HEK293 (cell line): Measurements from ENCODE around the gene MGST2.

ENCODE experiments used
- CTCF ChIA-PET: fragments of 350-600 bp; formaldehyde crosslinking; extraction: SDS; loops from one replicate; lab custom pipeline; 2021; ENCODE audit warnings: antibody characterized with exemption; lab: Yijun Ruan, JAX
- POLR2A ChIA-PET: fragments of 300-600 bp; formaldehyde crosslinking; extraction: SDS; loops from one replicate; lab custom pipeline; 2020; ENCODE audit warnings: antibody characterized with exemption, inconsistent platforms; lab: Yijun Ruan, JAX
- H3K27ac ChIP-seq: fragments of 200-500 bp; sonication (Bioruptor generic); 2 replicates; pipeline ENCODE4 v1.5.1; 2014; ENCODE audit warnings: low read depth, low read length, control low read depth, inconsistent platforms; ENCODE audit errors: extremely low read depth
- H3K36me3 ChIP-seq, 2 experiments: fragments of 200-500 bp in 1 of 2; sonication (Bioruptor generic) in 1 of 2; 1 replicate in 1 of 2; 2 replicates in 1 of 2; pipeline ENCODE4 v1.5.1; 2014 to 2017; ENCODE audit warnings: inconsistent platforms in 2 of 2, low read length in 2 of 2; ENCODE audit not compliant: control insufficient read depth in 2 of 2, insufficient read depth in 1 of 2
- H3K4me1 ChIP-seq: fragments of 200-500 bp; sonication (Bioruptor generic); 2 replicates; pipeline ENCODE4 v1.5.1; 2014; ENCODE audit warnings: mild to moderate bottlenecking, low read length, inconsistent platforms; ENCODE audit not compliant: control insufficient read depth, insufficient read depth
- H3K4me3 ChIP-seq: 2 replicates; pipeline ENCODE4 v1.5.1; 2011; ENCODE audit warnings: low read depth, mild to moderate bottlenecking, control low read depth, low read length, moderate library complexity
- H3K9me3 ChIP-seq: fragments of 200-500 bp; sonication (Bioruptor generic); 2 replicates; pipeline ENCODE4 v1.5.1; 2014; ENCODE audit warnings: low read depth, low read length, inconsistent platforms; ENCODE audit not compliant: control insufficient read depth, insufficient read depth
- GFI1B ChIP-seq: fragments of 450-650 bp; formaldehyde crosslinking; IDR thresholded peaks from 2 replicates; pipeline ENCODE4 v1.5.1; 2016; ENCODE audit warnings: missing biosample characterization, missing genetic modification characterization
- PRDM1 ChIP-seq: fragments of 450-650 bp; formaldehyde crosslinking; IDR thresholded peaks from 2 replicates; pipeline ENCODE4; 2016; ENCODE audit warnings: missing biosample characterization, missing genetic modification characterization
- RBAK ChIP-seq: fragments of 450-650 bp; formaldehyde crosslinking; IDR thresholded peaks from 2 replicates; pipeline ENCODE4 v1.5.1; 2016; ENCODE audit warnings: missing biosample characterization, missing genetic modification characterization
- SALL2 ChIP-seq: fragments of 450-650 bp; formaldehyde crosslinking; IDR thresholded peaks from 2 replicates; pipeline ENCODE4 v1.5.0; 2017; ENCODE audit warnings: missing biosample characterization, mild to moderate bottlenecking, missing genetic modification characterization, borderline replicate concordance
- SETDB1 ChIP-seq: IDR thresholded peaks from one replicate; pipeline ENCODE4 v1.6.1; 2017; ENCODE audit warnings: mild to moderate bottlenecking, low read length, moderate library complexity, mixed read lengths; ENCODE audit not compliant: insufficient read length
- SP2 ChIP-seq: fragments of 450-650 bp; formaldehyde crosslinking; IDR thresholded peaks from 2 replicates; pipeline ENCODE4 v1.5.1; 2016; ENCODE audit warnings: missing biosample characterization, missing genetic modification characterization
- SP3 ChIP-seq: fragments of 450-650 bp; formaldehyde crosslinking; IDR thresholded peaks from 2 replicates; pipeline ENCODE4 v1.5.1; 2016; ENCODE audit warnings: missing biosample characterization, missing genetic modification characterization
- SP7 ChIP-seq: fragments of 450-650 bp; formaldehyde crosslinking; IDR thresholded peaks from 2 replicates; pipeline ENCODE4 v1.5.1; 2016; ENCODE audit warnings: missing biosample characterization, missing genetic modification characterization
- ZNF121 ChIP-seq: fragments of 450-650 bp; formaldehyde crosslinking; IDR thresholded peaks from 2 replicates; pipeline ENCODE4 v1.5.1; 2016; ENCODE audit warnings: missing biosample characterization, missing genetic modification characterization
- ZNF433 ChIP-seq: fragments of 450-650 bp; formaldehyde crosslinking; IDR thresholded peaks from 2 replicates; pipeline ENCODE4 v1.5.1; 2016; ENCODE audit warnings: missing biosample characterization, missing genetic modification characterization, low read depth
- ZNF621 ChIP-seq: fragments of 450-650 bp; formaldehyde crosslinking; IDR thresholded peaks from 2 replicates; pipeline ENCODE4 v1.5.1; 2017; ENCODE audit warnings: missing biosample characterization, missing genetic modification characterization
- ZNF658 ChIP-seq: fragments of 450-650 bp; formaldehyde crosslinking; IDR thresholded peaks from 2 replicates; pipeline ENCODE4; 2016; ENCODE audit warnings: missing biosample characterization, missing genetic modification characterization
- ZNF670 ChIP-seq: fragments of 450-650 bp; formaldehyde crosslinking; IDR thresholded peaks from 2 replicates; pipeline ENCODE4 v1.5.1; 2016; ENCODE audit warnings: missing biosample characterization, missing genetic modification characterization, low read depth
- ZNF677 ChIP-seq: fragments of 450-650 bp; IDR thresholded peaks from 2 replicates; pipeline ENCODE4 v1.5.0; 2018; ENCODE audit warnings: missing biosample characterization, mild to moderate bottlenecking, missing genetic modification characterization, moderate library complexity
- ZNF792 ChIP-seq: fragments of 450-650 bp; formaldehyde crosslinking; IDR thresholded peaks from 2 replicates; pipeline ENCODE4 v1.5.1; 2016; ENCODE audit warnings: missing biosample characterization, missing genetic modification characterization
- TF ChIP-seq, protein P1 (sequence below): sonication (generic); formaldehyde crosslinking; IDR thresholded peaks from 2 replicates; pipeline ENCODE4 v1.8.1; 2022; ENCODE audit warnings: mild to moderate bottlenecking, moderate library complexity, missing genetic modification reagents
- TF ChIP-seq, protein P2 (sequence below): fragments of 450-650 bp; formaldehyde crosslinking; IDR thresholded peaks from 2 replicates; pipeline ENCODE4 v1.5.1; 2017; ENCODE audit warnings: missing biosample characterization, missing genetic modification characterization
- TF ChIP-seq, protein P3 (sequence below): fragments of 450-650 bp; formaldehyde crosslinking; IDR thresholded peaks from 2 replicates; pipeline ENCODE4 v1.5.1; 2016; ENCODE audit warnings: missing biosample characterization, missing genetic modification characterization
- TF ChIP-seq, protein P4 (sequence below): fragments of 450-650 bp; formaldehyde crosslinking; IDR thresholded peaks from 2 replicates; pipeline ENCODE4 v1.5.1; 2016; ENCODE audit warnings: missing biosample characterization, missing genetic modification characterization
- TF ChIP-seq, protein P5 (sequence below): fragments of 450-650 bp; formaldehyde crosslinking; IDR thresholded peaks from 2 replicates; pipeline ENCODE4 v1.5.1; 2017; ENCODE audit warnings: missing biosample characterization, missing genetic modification characterization

The MGST2 gene

DNA sequence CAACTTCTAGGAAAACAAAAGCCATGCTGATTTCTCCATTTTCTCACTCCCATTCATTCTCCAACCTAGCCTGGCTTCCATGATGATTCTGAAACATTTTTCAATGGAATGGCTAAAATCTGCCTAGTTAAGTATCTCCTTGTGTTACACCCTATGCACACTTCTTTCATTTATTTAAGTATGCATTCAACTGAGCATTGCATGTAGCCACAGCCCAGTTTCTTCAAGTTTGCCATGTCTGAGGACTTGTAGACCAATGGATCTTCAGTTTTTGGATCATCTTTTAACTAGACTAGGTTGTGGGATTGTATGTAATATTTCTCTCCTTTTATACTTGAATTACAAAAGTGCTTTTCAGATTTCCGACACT lies 35.5 kb upstream of the MGST2 start:
- Histone ChIP-seq H3K4me1 (no peaks in the 10 kb centered on the region), H3K27ac (no peak overlapping the region), H3K9me3 (no peaks in the 10 kb centered on the region), H3K4me3 (no peak overlapping the region), H3K36me3 (no peaks in the 10 kb centered on the region)
- ChIA-PET CTCF (interaction anchor here (0.6 kb wide), 2 partner anchors 33 to 102 kb away, joined by 4 to 7 read pairs; no protein-coding TSS in a partner anchor), POLR2A (no interaction called here)
- TF ChIP-seq, protein P1, sequence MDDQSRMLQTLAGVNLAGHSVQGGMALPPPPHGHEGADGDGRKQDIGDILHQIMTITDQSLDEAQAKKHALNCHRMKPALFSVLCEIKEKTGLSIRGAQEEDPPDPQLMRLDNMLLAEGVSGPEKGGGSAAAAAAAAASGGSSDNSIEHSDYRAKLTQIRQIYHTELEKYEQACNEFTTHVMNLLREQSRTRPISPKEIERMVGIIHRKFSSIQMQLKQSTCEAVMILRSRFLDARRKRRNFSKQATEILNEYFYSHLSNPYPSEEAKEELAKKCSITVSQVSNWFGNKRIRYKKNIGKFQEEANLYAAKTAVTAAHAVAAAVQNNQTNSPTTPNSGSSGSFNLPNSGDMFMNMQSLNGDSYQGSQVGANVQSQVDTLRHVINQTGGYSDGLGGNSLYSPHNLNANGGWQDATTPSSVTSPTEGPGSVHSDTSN (CRISPR knock-in tag), result no peak
- TF ChIP-seq SP2 (tag by site-specific recombination) (no peak), ZNF670 (no peak), SETDB1 (no peak), ZNF658 (tag by site-specific recombination) (no peak), PRDM1 (tag by site-specific recombination) (no peak), ZNF433 (no peak), GFI1B (tag by site-specific recombination) (no peak), SP7 (tag by site-specific recombination) (no peak), ZNF677 (no peak), SALL2 (tag by site-specific recombination) (no peak), ZNF621 (no peak)
- TF ChIP-seq, protein P2, sequence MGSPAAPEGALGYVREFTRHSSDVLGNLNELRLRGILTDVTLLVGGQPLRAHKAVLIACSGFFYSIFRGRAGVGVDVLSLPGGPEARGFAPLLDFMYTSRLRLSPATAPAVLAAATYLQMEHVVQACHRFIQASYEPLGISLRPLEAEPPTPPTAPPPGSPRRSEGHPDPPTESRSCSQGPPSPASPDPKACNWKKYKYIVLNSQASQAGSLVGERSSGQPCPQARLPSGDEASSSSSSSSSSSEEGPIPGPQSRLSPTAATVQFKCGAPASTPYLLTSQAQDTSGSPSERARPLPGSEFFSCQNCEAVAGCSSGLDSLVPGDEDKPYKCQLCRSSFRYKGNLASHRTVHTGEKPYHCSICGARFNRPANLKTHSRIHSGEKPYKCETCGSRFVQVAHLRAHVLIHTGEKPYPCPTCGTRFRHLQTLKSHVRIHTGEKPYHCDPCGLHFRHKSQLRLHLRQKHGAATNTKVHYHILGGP (tag by site-specific recombination), result no peak
- TF ChIP-seq, protein P3, sequence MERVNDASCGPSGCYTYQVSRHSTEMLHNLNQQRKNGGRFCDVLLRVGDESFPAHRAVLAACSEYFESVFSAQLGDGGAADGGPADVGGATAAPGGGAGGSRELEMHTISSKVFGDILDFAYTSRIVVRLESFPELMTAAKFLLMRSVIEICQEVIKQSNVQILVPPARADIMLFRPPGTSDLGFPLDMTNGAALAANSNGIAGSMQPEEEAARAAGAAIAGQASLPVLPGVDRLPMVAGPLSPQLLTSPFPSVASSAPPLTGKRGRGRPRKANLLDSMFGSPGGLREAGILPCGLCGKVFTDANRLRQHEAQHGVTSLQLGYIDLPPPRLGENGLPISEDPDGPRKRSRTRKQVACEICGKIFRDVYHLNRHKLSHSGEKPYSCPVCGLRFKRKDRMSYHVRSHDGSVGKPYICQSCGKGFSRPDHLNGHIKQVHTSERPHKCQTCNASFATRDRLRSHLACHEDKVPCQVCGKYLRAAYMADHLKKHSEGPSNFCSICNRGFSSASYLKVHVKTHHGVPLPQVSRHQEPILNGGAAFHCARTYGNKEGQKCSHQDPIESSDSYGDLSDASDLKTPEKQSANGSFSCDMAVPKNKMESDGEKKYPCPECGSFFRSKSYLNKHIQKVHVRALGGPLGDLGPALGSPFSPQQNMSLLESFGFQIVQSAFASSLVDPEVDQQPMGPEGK, result no peak
- TF ChIP-seq, protein P4, sequence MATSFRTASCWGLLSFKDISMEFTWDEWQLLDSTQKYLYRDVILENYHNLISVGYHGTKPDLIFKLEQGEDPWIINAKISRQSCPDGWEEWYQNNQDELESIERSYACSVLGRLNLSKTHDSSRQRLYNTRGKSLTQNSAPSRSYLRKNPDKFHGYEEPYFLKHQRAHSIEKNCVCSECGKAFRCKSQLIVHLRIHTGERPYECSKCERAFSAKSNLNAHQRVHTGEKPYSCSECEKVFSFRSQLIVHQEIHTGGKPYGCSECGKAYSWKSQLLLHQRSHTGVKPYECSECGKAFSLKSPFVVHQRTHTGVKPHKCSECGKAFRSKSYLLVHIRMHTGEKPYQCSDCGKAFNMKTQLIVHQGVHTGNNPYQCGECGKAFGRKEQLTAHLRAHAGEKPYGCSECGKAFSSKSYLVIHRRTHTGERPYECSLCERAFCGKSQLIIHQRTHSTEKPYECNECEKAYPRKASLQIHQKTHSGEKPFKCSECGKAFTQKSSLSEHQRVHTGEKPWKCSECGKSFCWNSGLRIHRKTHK (tag by site-specific recombination), result no peak
- TF ChIP-seq, protein P5, sequence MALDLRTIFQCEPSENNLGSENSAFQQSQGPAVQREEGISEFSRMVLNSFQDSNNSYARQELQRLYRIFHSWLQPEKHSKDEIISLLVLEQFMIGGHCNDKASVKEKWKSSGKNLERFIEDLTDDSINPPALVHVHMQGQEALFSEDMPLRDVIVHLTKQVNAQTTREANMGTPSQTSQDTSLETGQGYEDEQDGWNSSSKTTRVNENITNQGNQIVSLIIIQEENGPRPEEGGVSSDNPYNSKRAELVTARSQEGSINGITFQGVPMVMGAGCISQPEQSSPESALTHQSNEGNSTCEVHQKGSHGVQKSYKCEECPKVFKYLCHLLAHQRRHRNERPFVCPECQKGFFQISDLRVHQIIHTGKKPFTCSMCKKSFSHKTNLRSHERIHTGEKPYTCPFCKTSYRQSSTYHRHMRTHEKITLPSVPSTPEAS (tag by site-specific recombination), result no peak

DNA sequence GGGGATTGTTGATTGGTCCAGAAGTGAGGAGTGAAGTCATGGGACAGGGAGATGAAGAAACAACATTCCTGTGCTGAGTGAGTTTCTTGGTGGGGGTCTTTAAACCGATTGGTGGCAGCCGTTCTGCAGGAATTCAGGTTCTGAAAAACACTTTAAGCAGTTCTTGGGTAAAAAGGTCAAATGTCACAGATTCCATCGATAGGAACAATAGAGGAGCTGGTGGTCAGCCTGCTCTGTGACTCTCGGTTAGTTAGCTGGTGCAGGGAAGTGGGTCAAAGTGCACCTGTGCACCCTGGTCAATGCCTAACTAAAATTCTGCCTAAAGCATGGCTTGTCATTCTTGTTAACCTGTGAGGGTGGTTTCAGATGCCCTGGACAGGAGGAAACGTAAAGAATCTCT lies 34.6 kb upstream of the MGST2 start:
- H3K4me3 ChIP-seq, result no peak overlapping the region
- no peaks in the 10 kb centered on the region for H3K4me1 ChIP-seq
- H3K9me3 ChIP-seq, result no peaks in the 10 kb centered on the region
- ChIA-PET CTCF (interaction anchor here (0.7 to 4.0 kb wide), 4 partner anchors 11 to 927 kb away, joined by 3 to 28 read pairs (median 8); no protein-coding TSS in a partner anchor), POLR2A (no interaction called here)
- H3K27ac ChIP-seq, result no peak overlapping the region
- TF ChIP-seq, protein P5 (tag by site-specific recombination), result no peak
- no peak for TF ChIP-seq RBAK (tag by site-specific recombination)
- no peak for TF ChIP-seq ZNF792
- no peak for TF ChIP-seq ZNF121
- TF ChIP-seq SP3, result no peak
- H3K36me3 ChIP-seq, result no peaks in the 10 kb centered on the region
